Upper lobe of right lung (tissue), 1 donor: ENCODE measurements around the gene EFNB2. TPM values are rescaled to one million over a fixed set of nuclear protein-coding genes. Genes with fewer than 3 reads are reported as not detected.

Source experiments
- ATAC-seq: fragments of 200-7000 bp; cut with Tn5 transposase; one replicate; pipeline ENCODE4 v1.9.1; 2020; ENCODE audit warnings: mild to moderate bottlenecking, moderate library complexity
- DNase-seq: peaks from one replicate; pipeline ENCODE4 v3.0.0-alpha.2; 2020
- H3K27ac ChIP-seq: fragments of 200-600 bp; one replicate; pipeline ENCODE4 v1.8.0; 2022
- H3K27me3 ChIP-seq: fragments of 200-600 bp; one replicate; pipeline ENCODE4 v1.8.0; 2022; ENCODE audit warnings: mild to moderate bottlenecking
- H3K36me3 ChIP-seq: fragments of 200-600 bp; one replicate; pipeline ENCODE4 v1.8.0; 2022
- H3K4me1 ChIP-seq: fragments of 200-600 bp; one replicate; pipeline ENCODE4 v1.8.0; 2022
- H3K4me3 ChIP-seq: fragments of 200-600 bp; one replicate; pipeline ENCODE4 v1.8.0; 2022; ENCODE audit warnings: mild to moderate bottlenecking
- H3K9me3 ChIP-seq: fragments of 200-600 bp; one replicate; pipeline ENCODE4 v1.8.0; 2022
- CTCF ChIP-seq: fragments of 200-600 bp; IDR thresholded peaks from one replicate; pipeline ENCODE4 v1.8.0; 2022; ENCODE audit warnings: antibody characterized with exemption
- intact Hi-C: fragments of 100-400 bp; cut with DNase I; formaldehyde crosslinking; loops from one replicate; pipeline ENCODE4 v1.11.0; 2022
- total RNA-seq: library from RNA; stranded (reverse); fragmentation: NEBNext Ultra II Directional; extraction: Animal tissue kit (Norgen Biotek cat#: 25700); gene quantifications from one replicate; pipeline ENCODE4 v1.2.1, GENCODE V29; 2021
- donor health status: DM: no; HTN: yes; CAD: no; lungs with severe emphysema.

The EFNB2 gene
- total RNA-seq, 1 donor from 2014 or later = 55.1 TPM

GRCh38 chr13:106445996-106446395, 89.5 kb downstream of the EFNB2 start:
- intact Hi-C loops = no loop called here
- no peak overlapping the region for H3K27ac ChIP-seq
- H3K4me1 ChIP-seq = no peaks in the 10 kb centered on the region
- ATAC-seq (no peak), DNase-seq (no peak)
- H3K4me3 ChIP-seq = no peak overlapping the region
- H3K36me3 ChIP-seq = no peaks in the 10 kb centered on the region
- H3K9me3 ChIP-seq = no peaks in the 10 kb centered on the region
- no peak for TF ChIP-seq CTCF
- H3K27me3 ChIP-seq = no peaks in the 10 kb centered on the region

- H3K4me3 ChIP-seq = no peak overlapping the region
- intact Hi-C loops = no loop called here
- no peak overlapping the region for H3K27ac ChIP-seq
- no peaks in the 10 kb centered on the region for H3K36me3 ChIP-seq
- H3K27me3 ChIP-seq = no peaks in the 10 kb centered on the region
- no peak for TF ChIP-seq CTCF
- ATAC-seq (no peak), DNase-seq (no peak)
- H3K9me3 ChIP-seq = no peaks in the 10 kb centered on the region
- H3K4me1 ChIP-seq = no peaks in the 10 kb centered on the region
Observed at GRCh38 chr13:106443607-106444322, 91.7 kb downstream of the EFNB2 start.

GRCh38 chr13:106440866-106441265, 94.6 kb downstream of the EFNB2 start:
- intact Hi-C loops = no loop called here
- no peak for ATAC-seq

More at GRCh38 chr13:106440866-106441265, 94.6 kb downstream of the EFNB2 start:
- DNase-seq = no peak
- Histone ChIP-seq H3K9me3 (no peaks in the 10 kb centered on the region), H3K36me3 (no peaks in the 10 kb centered on the region), H3K4me3 (no peak overlapping the region), H3K27me3 (no peaks in the 10 kb centered on the region), H3K4me1 (no peaks in the 10 kb centered on the region), H3K27ac (no peak overlapping the region)
- no peak for TF ChIP-seq CTCF

Other genes with a start within 250 kb of the EFNB2 start
- gene ARGLU1, start 32.5 kb upstream of the EFNB2 start, total RNA-seq = 122 TPM